ENCODE data around the gene TBC1D16. TPM values are rescaled to one million over a fixed set of nuclear protein-coding genes. Genes with fewer than 3 reads are reported as not detected.

Gene TBC1D16
- total and polyA plus RNA-seq, 2 experiments from 2014 or later: 13.0 to 30.3 TPM

- Histone ChIP-seq H3K4me1 (ENCODE audit: low read depth) (no peaks in the 10 kb centered on the region), H3K4me3 (no peak overlapping the region), H3K27ac (no peak overlapping the region), H3K36me3 (no peaks in the 10 kb centered on the region), H3K27me3 (no peaks in the 10 kb centered on the region), H3K9me3 (ENCODE audit: low read depth) (no peaks in the 10 kb centered on the region)
- no peak for DNase-seq (ENCODE audit: low read depth in 1 of 2, low spot score in 1 of 2)
- TF ChIP-seq CTCF (IDR thresholded peaks at IDR 0.05; ENCODE audit: low read depth, low read length): no peak
Observed at GRCh38 chr17:79913896-79914812, 121.5 kb downstream of the TBC1D16 start.

GRCh38 chr17:79913451-79913850, 122.2 kb downstream of the TBC1D16 start:
- no peak for DNase-seq (ENCODE audit: low read depth in 1 of 2, low spot score in 1 of 2)
- Histone ChIP-seq H3K4me1 (ENCODE audit: low read depth) (no peaks in the 10 kb centered on the region), H3K27ac (no peak overlapping the region), H3K4me3 (no peak overlapping the region), H3K9me3 (ENCODE audit: low read depth) (no peaks in the 10 kb centered on the region), H3K36me3 (no peaks in the 10 kb centered on the region), H3K27me3 (no peaks in the 10 kb centered on the region)
- no peak for TF ChIP-seq CTCF (IDR thresholded peaks at IDR 0.05; ENCODE audit: low read depth, low read length)

GRCh38 chr17:79912552-79913330, 122.9 kb downstream of the TBC1D16 start:
- DNase-seq (ENCODE audit: low read depth in 1 of 2, low spot score in 1 of 2): no peak
- Histone ChIP-seq H3K36me3 (no peaks in the 10 kb centered on the region), H3K27me3 (no peaks in the 10 kb centered on the region), H3K4me1 (ENCODE audit: low read depth) (no peaks in the 10 kb centered on the region), H3K9me3 (ENCODE audit: low read depth) (no peaks in the 10 kb centered on the region), H3K27ac (no peak overlapping the region), H3K4me3 (no peak overlapping the region)
- TF ChIP-seq CTCF (IDR thresholded peaks at IDR 0.05; ENCODE audit: low read depth, low read length): no peak

DNA sequence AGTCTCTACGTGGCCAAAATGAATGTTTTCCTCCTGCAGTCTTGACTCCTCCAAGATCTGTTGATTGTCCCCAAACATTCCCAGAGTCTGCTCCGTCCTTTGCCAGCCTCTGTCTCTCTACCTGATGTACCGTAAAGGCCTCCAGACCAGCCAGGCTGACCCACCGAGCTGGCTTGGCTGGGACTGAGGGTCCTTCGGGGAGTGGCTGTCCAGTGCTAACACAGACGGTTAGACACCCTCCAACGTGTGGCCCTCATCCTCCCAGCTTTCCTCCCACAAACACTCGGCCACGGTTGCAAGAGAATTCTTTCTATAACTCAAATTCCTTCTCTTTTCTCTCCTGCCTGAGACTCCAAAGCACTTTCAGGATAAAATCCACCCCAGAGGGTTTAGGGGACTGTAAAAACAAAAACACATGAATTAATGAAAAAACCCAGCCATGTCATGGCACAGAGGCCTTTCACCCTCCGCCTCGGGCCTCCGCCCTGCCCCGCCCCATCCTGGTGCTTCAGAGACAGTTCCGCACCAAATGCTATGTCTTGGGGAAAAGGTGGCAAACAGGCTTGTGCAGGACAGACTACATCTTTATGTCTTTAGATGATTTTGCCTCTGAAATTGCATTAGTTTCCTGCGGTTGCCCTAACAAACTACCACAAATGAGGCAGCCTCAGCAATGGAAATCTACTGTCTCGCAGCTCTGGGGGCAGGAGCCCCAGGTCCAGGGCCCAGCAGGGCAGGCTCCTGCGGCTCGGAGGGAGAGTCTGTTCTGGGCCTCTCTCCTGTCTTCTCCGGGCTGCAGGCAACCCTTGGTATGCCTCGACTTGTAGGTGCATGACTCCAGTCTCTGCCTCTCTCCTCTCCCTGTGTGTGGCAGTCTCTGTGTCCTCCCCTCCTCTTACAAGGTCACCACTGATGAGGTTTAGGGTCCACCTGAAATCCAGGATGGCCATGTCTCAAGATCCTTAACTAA, 124.0 kb downstream of the TBC1D16 start:
- Histone ChIP-seq H3K36me3 (no peaks in the 10 kb centered on the region), H3K9me3 (ENCODE audit: low read depth) (no peaks in the 10 kb centered on the region), H3K27ac (no peak overlapping the region), H3K27me3 (no peaks in the 10 kb centered on the region), H3K4me1 (ENCODE audit: low read depth) (no peaks in the 10 kb centered on the region), H3K4me3 (no peak overlapping the region)
- DNase-seq (ENCODE audit: low read depth in 1 of 2, low spot score in 1 of 2): no peak
- no peak for TF ChIP-seq CTCF (IDR thresholded peaks at IDR 0.05; ENCODE audit: low read depth, low read length)

GRCh38 chr17:79910985-79911361, 124.7 kb downstream of the TBC1D16 start:
- Histone ChIP-seq H3K9me3 (ENCODE audit: low read depth) (no peaks in the 10 kb centered on the region), H3K27ac (no peak overlapping the region), H3K4me3 (no peak overlapping the region), H3K36me3 (no peaks in the 10 kb centered on the region), H3K4me1 (ENCODE audit: low read depth) (no peaks in the 10 kb centered on the region), H3K27me3 (no peaks in the 10 kb centered on the region)
- no peak for TF ChIP-seq CTCF (IDR thresholded peaks at IDR 0.05; ENCODE audit: low read depth, low read length)
- no peak for DNase-seq (ENCODE audit: low read depth in 1 of 2, low spot score in 1 of 2)

Measured in cardiac muscle cell (in vitro differentiated cells and primary cell).